ENCODE results near the gene ALG10B. TPM values are rescaled to one million over a fixed set of nuclear protein-coding genes. Genes with fewer than 3 reads are reported as not detected.

The ALG10B gene
- total and polyA plus RNA-seq, 2 of the 8 experiments (the other 6 are each of a cell fraction or from before 2014, with no cell fraction given): 3.2 to 5.4 TPM

GRCh38 chr12:38367506-38367905, 50.9 kb downstream of the ALG10B start:
- 98% methylated on average over 4 of the region's 4 CpGs; no CpG with 5 or more reads in 1 of the 2 experiments for WGBS, 2 experiments (ENCODE audit: extremely low coverage in 1 of 2, insufficient coverage in 1 of 2, insufficient read length in 1 of 2, insufficient replicate concordance in 2 of 2, low coverage in 1 of 2, low lambda C conversion rate in 2 of 2, missing lambda C conversion rate in 1 of 2)
- no peak overlapping the region for H2AFZ ChIP-seq (ENCODE audit: low read length)
- H3K79me2 ChIP-seq (ENCODE audit: control insufficient read depth in 1 of 2, insufficient read depth in 2 of 2, low read length in 2 of 2): no peaks in the 10 kb centered on the region
- H3K79me1 ChIP-seq (ENCODE audit: low read depth, low read length): no peaks in the 10 kb centered on the region
- DNase-seq (ENCODE audit: low read depth in 1 of 2, low spot score in 2 of 2): no peak
- no peak overlapping the region for H2AK5ac ChIP-seq (ENCODE audit: low read depth, low read length)
- H2BK15ac ChIP-seq (ENCODE audit: low read length): no peak overlapping the region
- no peak overlapping the region for H4K5ac ChIP-seq (ENCODE audit: insufficient read length, low read depth, low read length)
- H3K9me3 ChIP-seq (ENCODE audit: insufficient read depth in 2 of 2, low read depth in 1 of 2, low read length in 1 of 2): no peaks in the 10 kb centered on the region
- H3K56ac ChIP-seq (replicated peaks; ENCODE audit: insufficient read length, low read depth, low read length): no peak overlapping the region
- H4K8ac ChIP-seq (ENCODE audit: extremely low read depth, insufficient read depth, low read length): no peak overlapping the region
- FAIRE-seq: no peak
- POLR2A ChIA-PET (ENCODE audit: partially characterized antibody): no interaction called here
- no peaks in the 10 kb centered on the region for H3K23me2 ChIP-seq (ENCODE audit: low read depth, low read length)
- no peak overlapping the region for H3K23ac ChIP-seq (ENCODE audit: insufficient read length)
- H3K36me3 ChIP-seq (ENCODE audit: control insufficient read depth in 2 of 4, insufficient read depth in 4 of 4, low read length in 3 of 4): no peaks in the 10 kb centered on the region
- no peak overlapping the region for H3K9ac ChIP-seq (replicated peaks in 1 of 4; ENCODE audit: extremely low read depth in 1 of 4, low read depth in 3 of 4, low read length in 3 of 4)
- no peak overlapping the region for H2BK12ac ChIP-seq (ENCODE audit: low read depth, low read length)
- H4K20me1 ChIP-seq (replicated peaks in 1 of 2; ENCODE audit: control insufficient read depth in 1 of 2, insufficient read depth in 2 of 2, low read length in 2 of 2): no peaks in the 10 kb centered on the region
- no peak overlapping the region for H3K27ac ChIP-seq (ENCODE audit: low read depth, low read length)
- no peak overlapping the region for H3K4me3 ChIP-seq (ENCODE audit: extremely low read depth in 1 of 4, insufficient read depth in 2 of 4, low read depth in 3 of 4, low read length in 4 of 4)
- no peak overlapping the region for H2BK20ac ChIP-seq (ENCODE audit: low read length)
- CTCF ChIA-PET (ENCODE audit: partially characterized antibody): interaction anchor here (0.6 to 1.1 kb wide), 2 partner anchors 17 to 1790 kb away, joined by 3 to 4 read pairs; no protein-coding TSS in a partner anchor
- H2BK120ac ChIP-seq (replicated peaks; ENCODE audit: low read depth, low read length): no peak overlapping the region
- no peak overlapping the region for H3K4ac ChIP-seq (replicated peaks; ENCODE audit: insufficient read length, low read depth, low read length)
- no peak overlapping the region for H4K91ac ChIP-seq (replicated peaks; ENCODE audit: insufficient read length, low read length)
- no peak overlapping the region for H2BK5ac ChIP-seq (ENCODE audit: low read depth, low read length)
- H3K14ac ChIP-seq (ENCODE audit: insufficient read length): no peak overlapping the region
- H3K4me2 ChIP-seq (ENCODE audit: insufficient read depth in 1 of 2, low read depth in 2 of 2, low read length in 2 of 2): no peak overlapping the region
- no peaks in the 10 kb centered on the region for H3K4me1 ChIP-seq (replicated peaks in 1 of 4; ENCODE audit: control insufficient read depth in 3 of 4, insufficient read depth in 4 of 4, low read length in 3 of 4)
- H3K18ac ChIP-seq (ENCODE audit: extremely low read depth, low read length): no peak overlapping the region
- H3K27me3 ChIP-seq (replicated peaks in 1 of 4; ENCODE audit: control insufficient read depth in 3 of 4, extremely low read depth in 1 of 4, insufficient read depth in 3 of 4, low read length in 3 of 4): no peaks in the 10 kb centered on the region
- no peak for TF ChIP-seq GTF2F1 (IDR thresholded peaks at IDR 0.05; ENCODE audit: borderline replicate concordance, low read depth, low read length)
- TF ChIP-seq RAD21 (IDR thresholded peaks at IDR 0.05 in 1 of 2, conservative IDR thresholded peaks at IDR 0.05 in 1 of 2; ENCODE audit: low read depth in 2 of 2, low read length in 2 of 2): no peak
- TF ChIP-seq CHD1 (IDR thresholded peaks at IDR 0.05; ENCODE audit: low read depth, low read length): no peak
- no peak for TF ChIP-seq JUN (IDR thresholded peaks at IDR 0.05; ENCODE audit: low read depth, low read length)
- TF ChIP-seq CREB1 (IDR thresholded peaks at IDR 0.05): no peak
- TF ChIP-seq GABPA (IDR thresholded peaks at IDR 0.05; ENCODE audit: borderline replicate concordance, insufficient read depth, low read length): no peak
- TF ChIP-seq TBP (IDR thresholded peaks at IDR 0.05; ENCODE audit: low read depth, low read length): no peak
- TF ChIP-seq SP1 (IDR thresholded peaks at IDR 0.05; ENCODE audit: low read depth, low read length): no peak
- TF ChIP-seq CTCF (IDR thresholded peaks at IDR 0.05; ENCODE audit: control extremely low read depth in 1 of 3, insufficient read depth in 1 of 3, low read depth in 1 of 3, low read length in 3 of 3): no peak
- TF ChIP-seq CEBPB (IDR thresholded peaks at IDR 0.05; ENCODE audit: low read depth, low read length): no peak
